Suppressor macrophage (primary cell): ENCODE data around the gene PRR15L.
"Not testable (repeated sequence)": the region's sequence is repeated elsewhere in the genome, so short reads cannot be mapped to it uniquely, and the experiment has no call there.

Experiments
- DNase-seq, 4 experiments: peaks; one replicate each; pipeline ENCODE4 v3.0.0-alpha.2; 2020 to 2022

Gene PRR15L

DNA sequence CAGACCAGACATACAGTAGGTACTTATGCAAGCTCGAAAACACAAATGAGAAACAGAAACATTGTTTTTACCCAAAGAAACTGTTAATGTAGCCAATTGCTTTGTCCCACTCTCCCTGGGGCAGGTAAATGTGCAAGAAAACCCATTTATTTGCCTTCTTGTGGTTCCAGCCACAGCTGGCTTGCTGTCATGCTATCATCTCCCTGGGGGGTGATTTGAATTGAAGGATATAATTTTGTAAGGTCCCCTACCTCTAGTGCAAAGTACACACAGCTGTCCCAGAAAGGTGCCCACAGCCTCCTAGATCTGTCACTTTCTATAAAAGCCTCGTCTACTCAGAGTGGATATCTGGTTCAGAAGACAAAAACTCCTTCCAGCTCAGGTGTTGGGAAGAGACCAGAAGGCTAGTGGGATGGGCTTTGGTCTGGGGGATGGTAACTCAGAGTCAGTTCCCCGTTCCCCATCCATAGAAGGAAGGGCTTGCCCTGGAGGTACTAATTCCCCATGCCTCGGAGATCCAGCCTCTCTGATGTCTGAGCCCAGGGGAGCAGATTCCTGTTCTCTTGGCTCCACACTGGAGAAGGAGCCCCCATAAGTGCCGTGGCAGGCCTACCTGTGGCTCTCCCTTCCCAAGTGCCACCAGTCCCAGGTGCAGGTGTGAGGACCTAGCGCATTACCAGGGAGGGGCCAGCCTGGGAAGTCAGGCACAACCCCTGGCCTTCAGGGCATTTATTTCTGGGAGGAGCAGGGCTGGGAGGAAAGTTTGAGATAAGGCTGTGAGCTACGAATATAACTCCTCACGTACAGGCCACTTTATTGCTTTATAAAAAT is 2.4 kb upstream of the PRR15L start:
- no peak for DNase-seq

DNA sequence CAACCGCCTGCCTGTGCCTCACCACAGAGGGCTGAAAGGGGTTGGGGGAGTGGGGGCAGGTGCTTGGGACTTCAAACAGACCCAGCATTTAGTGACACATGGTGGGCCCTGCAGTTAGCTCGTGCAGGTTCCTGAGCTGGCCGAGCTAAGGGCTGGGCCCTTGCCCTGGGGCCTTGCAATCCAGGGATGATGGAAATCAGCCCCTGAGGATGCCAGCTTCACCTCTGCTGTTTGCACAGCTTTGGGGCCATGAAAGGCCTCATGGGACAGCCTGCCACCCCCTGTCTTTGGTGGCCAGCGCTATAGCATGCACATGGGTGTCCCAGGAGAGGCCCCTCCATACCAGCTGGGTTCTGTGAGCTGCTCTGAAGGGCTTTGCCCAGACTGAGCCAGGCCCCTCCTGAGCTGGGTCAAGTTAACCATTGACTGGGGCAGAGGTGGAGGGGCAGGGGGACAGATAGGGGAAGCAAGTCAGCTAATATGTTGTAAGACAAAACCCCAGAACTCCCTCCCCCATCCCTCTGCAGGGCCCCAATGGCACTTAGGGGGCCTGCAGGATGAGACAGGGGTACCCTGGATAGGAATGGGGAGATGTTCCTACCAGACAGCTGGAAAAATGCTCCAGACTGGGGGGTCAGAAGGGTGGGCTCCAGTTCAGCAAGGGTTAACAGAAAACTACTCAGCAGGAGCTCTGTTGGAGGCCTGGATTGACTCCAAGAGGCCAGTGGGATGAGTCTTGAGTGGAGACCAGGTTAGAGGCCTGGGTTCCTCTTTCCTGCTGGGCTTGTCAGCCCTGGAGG is 692 bp downstream of the PRR15L start:
- DNase-seq, result no peak

DNA sequence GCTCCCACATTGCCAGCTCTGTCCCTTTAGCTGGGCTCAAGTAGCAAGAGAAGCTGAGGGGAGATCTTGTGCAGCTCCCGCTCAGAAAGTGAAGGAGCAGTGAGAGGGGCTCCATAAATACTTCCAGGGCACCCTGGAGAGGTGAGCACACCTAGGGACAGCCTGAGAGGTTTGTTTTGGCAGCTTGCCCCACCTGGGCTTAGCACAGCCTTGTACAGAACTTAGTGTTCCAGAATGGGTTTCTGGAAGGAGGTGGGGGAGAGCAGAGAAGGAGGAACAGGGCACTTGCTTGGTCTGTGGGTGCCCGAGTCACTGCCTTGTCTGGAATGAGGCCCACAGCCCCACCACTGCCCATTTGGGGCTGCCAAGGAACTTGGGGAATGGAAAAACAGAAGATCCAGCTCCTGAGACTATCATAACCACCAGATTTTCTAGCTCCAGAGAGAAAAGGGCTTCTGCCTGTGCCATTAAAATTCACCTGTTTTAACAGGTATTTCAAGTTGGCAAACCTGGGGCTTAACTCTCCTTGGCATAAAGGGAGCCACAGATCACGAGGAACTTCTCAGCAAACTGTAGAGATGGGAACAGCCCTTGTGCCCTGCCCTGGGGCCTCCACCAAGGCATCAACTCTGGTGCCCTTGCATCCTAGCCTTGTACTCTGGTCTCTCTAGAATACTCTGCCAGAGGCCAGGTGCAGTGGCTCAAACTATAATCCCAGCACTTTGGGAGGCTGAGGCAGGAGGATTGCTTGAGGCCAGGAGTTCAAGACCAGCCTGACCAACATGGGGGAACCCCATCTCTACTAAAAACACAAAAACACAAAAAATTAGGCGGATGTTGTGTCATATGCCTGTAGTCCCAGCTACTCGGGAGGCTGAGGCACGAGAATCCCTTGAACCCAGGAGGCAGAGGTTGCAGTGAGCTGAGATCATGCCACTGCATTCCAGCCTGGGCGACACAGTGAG is 1.9 kb downstream of the PRR15L start:
- DNase-seq, result no peak

DNA sequence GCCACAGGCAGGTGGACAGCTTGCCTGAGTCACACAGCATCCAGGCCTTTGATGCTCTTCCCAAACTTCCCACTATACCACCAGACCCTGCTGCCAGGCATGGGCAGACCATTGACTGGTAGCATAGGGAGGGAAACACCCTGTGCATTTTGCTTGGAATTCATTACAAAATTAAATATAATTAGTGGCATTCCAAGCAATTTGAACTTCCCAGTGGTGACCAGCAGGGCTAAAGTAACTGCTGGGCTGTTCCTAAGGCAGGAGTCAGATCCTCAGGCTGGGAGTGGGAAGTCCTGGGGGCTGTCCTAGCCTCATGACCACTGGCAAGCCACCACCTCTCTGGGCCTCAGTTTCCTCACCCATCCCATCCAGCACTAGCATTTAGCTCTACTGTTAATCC is 3.8 kb downstream of the PRR15L start:
- no peak for DNase-seq

DNA sequence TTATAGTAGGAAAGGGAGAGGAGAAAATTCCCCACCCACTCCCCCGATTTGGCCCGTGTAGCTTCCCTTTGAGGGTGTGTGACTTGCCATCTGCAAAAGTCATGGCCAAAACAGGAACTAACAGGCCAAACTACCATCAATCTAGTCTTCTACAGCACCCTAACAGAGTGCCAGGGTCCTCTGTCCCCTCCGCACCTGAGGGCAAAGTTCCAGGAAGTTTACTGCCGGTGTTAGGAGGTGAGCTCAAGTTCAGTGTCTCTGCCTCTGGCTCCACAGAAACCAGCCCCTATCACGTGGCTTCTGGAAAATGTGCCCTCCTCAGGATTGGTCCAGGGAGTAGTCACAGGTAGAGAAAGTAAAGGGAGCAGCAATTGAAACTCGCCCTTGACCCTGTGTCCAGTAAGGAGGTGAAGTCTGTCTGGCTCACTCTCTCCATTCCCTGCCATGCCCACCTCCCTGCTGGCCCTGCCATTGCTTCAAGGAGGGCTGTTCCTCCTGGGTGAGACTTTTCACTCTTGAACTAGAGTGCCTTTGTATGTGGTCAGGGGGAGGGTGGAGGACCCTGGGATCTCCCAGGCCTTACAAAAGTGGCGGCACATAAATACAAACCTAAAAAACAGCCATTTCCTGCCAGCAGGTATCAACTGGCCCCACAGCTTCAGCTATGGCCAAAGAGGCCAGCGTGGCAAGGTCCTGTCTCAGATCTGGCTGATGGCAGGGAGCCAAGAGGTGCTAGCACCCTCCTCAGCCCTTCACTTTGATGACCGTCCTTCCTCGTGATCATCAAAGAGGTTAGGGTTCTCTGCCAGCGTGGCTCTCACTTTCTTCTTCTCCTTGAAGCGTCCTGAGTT is 5.3 kb downstream of the PRR15L start:
- peak; percentile 52 to 76 (median 71) for DNase-seq

DNA sequence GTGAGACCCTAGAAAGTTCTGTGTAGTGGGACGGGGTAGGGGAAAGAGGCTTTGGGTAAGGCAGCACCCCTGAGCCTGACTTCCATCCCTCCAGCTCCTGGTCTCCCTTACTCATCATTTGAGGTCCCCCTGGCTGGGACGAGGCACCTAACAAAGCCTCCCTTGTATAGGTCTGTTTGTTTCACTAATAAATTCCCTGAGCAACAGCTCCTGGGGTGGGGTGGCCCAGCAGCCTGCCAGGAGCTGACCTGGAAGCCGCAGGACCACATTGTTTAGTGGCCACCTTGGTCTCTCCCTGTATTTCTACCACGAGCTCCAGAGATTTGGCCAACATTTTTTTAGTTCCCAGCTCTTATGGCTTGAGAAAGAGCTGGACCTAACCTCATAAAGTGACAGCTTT is 7.2 kb downstream of the PRR15L start:
- DNase-seq, result no peak

DNA sequence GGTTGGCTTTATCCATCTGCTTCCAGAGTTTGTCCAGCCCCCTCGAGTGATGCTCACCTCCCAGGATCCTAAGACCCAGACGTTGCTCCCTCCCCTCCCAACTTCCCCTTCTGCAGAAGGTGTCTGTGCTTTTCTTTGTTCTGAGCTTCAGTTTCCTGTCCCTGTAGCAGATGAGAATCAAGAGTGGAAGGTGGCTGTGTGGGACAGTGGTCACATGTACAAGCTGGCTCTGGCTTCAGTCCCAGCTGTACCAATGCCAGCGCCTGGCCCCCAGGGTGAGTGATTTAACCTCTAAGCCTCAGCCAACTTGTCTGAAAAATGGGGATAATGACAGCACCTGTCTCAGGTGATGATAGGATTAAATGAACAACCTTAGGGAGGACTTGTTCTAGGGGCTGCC is 7.7 kb downstream of the PRR15L start:
- peak in 2 of 4 experiments; percentile 8 to 21 for DNase-seq

DNA sequence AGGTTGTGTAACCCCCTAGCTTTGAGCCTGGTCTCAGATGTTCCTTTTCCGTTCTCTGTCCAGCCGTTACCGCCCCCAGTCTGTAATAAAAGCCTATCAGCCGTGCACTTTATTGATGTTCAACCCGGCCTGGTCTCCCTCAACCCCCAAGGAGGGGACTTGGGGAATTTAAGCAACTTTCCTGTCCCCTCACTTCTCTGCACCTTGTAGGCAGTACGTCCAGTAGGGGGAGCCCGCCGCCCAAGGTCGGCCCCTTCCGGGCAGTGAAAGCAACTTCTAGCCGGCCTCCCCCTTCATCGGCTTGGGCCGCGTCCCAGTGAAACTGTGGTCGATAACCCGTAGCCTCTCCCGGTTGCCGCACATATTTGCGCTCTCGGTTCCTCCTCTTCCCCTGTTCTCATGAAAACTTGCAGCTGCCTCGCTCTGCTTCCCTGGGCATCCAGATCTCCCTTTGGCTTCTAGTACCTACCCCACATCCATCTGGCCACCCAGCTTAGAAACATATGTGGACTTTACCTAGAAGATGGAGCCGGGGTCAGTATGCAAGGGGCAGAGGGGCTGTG is 8.4 kb downstream of the PRR15L start:
- peak; percentile 83 to 94 (median 88) for DNase-seq

DNA sequence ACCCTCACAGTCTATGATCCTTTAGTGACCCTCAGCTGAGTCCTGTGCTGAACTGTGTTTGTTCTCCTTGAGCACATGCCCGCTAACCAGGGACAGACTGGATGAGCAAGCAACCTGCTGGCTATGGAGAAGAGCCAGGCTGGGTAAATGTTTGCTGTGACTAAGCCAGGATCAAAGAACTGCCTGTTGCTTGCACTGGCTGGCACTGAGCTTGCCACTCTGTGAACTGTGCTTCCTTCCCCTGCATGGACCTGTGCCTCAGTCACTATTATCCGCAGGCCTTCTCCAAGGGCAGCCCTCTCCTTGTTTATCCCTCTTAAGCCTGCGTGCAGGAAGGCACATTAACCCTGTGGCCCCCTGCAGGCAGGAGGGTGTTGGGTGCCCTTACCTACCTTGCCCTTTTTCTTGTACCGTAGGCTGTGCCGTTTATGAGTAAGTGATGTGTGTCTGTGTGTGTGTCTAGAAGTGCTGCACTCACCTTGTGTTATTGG is 8.9 kb downstream of the PRR15L start:
- DNase-seq, result no peak

DNA sequence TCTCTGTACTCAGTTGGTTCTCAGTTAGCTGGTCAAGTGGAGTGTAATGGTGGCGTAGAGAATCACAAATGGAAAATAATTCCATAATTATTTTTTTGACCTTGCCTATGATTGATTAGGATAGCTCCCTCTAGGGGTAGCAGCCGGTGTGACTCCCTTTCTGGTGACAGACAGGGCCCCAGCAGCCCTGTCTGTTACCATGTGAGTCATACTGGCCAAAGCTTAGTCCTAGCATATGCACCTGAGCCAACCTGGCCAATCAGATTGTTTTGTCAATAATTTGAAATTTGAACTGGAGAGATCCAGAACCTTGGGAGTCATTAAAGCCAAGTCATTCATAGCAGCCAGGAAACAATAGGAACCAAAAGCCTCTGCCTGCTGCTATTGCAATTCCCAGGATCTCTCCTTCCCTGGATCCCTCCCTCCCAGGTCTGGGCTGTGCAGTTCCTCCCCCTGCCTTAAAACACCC is 10.7 kb downstream of the PRR15L start:
- peak; percentile 71 to 84 (median 74) for DNase-seq

DNA sequence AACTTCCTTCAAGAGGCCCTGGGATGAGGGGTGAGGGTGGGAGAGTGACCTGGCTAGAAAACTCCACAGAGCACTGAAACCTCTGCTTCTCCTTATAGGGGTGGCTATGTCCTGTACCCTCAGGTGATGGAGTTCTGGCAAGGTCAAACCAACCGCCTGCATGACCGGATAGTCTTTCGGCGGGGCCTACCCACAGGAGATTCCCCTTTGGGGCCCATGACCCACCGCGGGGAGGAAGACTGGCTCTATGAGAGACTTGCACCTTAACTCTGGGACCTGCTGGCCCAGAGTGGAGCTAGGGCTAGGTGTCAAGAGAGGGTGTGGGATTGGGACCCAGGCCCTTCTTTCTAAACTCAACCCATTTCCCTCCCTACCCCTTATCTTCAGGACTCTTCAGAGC is 11.2 kb downstream of the PRR15L start:
- no peak for DNase-seq

DNA sequence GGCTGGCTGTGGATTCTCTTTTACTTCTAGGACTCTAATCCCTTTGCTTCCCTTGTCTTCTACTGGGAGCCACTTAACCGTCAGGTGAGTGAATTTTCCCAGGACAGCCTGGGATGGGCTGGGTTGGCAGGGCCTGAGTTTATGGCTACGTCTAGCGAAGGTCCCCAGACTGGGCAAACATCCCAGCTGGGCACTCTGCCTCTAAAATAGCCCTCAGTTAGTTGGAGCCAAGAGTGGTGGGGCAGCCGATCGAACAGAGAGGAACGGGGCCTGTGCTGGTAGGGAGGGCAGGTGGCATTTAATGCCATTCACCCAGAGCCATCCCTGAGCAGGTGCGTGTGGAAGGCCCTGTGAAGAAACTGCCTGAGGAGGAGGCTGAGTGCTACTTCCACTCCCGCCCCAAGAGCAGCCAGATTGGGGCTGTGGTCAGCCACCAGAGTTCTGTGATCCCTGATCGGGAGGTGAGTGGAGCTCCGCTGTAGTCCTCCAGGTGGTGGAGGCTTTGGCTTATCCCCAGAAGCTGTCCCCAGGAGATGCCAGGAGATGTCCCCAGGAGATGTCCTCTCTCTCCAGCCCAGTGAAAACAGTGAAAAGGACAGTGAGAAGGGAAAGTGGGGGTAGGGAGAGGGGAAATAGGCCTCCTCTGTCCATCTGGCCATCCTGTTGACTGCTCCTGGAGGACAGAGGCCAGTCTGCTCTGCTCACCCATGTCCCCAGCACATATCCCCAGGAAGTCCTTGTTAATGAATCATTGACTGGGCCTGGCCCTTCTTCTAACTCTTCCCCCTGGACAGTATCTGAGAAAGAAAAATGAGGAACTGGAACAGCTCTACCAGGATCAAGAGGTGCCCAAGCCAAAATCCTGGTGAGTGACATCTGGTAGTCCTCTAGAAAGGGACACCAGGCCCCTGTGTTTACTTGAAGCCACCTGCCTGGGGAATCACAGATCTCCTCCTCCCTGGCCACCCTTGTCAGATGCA is 11.9 kb downstream of the PRR15L start:
- DNase-seq, result peak; percentile 56 to 74 (median 66)

DNA sequence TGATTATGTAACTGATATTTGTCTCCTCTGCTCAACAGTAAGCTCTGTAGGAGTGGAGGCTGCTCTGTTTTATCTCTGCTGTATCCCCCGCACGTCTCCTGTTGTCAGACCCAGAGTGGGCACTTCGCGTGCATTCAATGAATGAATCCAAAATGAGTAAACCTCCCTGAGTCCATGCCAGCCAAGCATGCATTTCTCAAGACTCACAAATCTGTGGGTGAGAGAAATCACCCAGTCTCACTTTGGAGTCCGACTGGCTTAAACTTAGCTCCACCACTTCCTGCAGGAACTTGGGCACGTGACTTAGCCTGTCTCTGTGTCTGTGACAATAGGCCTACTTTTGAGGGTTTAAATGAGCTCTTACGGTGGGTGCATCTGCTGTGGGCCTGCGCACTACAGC is 12.6 kb downstream of the PRR15L start:
- peak; percentile 64 to 84 (median 82) for DNase-seq

DNA sequence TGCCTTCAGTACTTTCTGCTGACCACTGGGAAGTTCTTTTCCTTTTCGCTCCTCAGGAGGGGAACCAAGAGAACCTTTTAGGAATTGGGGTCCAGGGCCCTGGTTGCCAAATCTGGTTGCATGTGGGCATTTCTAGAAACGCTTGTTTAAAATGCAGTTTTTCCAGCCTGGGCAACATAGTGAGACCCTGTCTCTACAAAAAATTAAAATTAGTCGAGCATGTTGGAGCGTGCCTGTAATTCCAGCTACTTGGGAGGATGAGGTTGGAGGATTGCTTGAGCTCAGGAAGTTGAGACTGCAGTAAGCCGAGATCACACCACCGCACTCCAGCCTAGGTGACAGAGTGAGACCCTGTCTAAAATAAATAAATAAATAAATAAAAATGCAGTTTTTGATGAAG is 15.1 kb downstream of the PRR15L start:
- DNase-seq, result no peak

DNA sequence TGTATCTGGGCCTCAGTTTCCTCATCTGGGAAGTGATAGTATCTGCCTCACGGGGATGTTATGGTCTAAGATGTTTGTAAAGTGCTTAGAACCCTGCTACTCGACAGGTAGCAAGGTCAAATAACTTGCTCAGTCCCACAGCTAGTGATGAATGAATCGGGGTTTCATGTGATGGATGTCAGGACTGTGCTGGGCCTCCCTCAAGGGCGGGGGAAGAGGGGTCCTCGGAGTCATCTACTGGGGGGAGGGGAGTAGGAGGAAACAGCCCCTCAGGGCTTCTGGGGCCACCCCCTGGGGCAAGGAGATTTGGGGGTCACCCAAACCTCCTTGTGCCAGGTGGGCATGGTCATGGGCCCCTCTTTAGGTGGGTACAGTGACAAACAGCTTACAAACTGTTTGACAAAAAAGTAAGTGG is 15.6 kb downstream of the PRR15L start:
- DNase-seq, result no peak

DNA sequence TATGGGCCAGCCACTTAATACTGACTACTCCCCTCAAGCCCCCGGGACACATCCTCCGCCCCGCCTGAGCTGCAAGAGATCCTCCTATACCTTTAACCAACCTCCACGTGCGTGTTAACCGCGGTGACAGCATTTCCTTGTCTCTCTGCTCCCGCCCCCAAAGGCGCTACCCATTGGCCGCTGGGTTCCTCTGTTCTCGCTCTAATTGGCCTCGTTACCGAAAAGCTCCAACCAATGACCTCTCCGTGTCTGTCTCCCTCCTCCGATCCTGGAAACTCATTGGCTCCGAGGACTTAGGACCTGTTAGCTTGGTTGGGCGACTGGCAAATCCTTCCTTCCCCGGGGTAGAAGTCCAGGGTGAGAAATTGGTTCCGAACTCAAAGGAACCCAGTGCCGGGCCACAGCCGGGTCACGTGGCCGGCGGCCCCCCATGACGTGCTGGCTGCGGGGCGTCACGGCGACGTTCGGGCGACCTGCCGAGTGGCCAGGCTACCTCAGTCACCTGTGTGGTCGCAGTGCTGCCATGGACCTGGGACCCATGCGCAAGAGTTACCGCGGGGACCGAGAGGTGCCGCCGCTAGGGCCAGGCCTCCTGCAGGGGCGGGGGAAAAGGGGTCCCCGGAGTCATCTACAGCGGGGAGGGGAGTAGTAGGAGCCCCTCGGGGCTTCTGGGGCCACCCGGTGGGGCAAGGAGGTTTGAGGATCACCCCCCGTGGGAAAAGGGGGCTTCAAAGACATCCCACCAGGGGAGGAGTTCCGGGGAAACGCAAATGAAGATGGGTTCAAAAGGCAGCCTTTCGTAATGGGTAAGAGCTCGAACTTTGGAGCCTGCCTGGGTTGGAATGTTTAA is 16.2 kb downstream of the PRR15L start, which contains the start of gene PNPO:
TSS of gene PNPO (plus strand) at position 326 of the 850 bp plus-strand sequence. CDS start at position 431, 105 bp downstream.
- DNase-seq, result peak; percentile 97 to 99 (median 98)

DNA sequence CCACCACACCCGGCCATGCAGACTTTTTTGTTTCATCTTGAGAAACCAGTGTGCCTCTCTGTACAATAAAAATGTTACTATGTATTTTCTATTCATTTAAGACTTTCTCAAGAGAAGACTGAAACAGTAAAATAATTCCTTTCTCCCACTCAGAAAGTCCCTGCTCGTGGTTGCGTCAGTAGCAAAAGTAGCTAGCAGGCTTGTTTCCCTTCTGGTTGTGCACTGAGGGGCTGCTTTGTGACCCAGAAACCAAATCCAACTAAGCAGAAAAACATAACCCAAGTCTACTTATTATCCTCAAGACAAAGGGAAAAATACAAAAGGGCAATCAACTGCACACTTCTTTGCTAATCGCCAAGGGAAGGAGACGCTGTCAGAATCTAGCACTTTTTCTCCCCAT is 19.7 kb downstream of the PRR15L start:
- DNase-seq, result peak in 2 of 4 experiments; percentile 18 to 25

DNA sequence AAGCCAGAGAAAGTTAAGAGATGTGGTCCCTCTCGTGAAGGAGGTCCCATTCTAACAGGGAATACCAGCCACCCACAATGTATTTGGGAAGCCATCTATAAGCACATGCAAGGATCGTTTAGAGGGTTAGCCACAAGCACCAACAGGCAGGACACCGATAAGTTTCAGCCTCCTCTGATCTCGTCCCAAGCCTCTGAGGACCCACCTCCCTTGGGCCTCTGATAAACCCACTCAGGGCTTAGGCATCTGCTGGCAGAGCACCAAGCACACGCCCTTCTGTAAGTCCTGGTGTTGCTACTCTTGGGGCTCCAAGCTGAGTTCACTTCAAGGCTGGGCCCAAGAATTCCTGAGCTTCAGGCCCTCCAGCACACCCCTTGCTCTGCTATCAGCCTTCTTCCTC is 21.7 kb downstream of the PRR15L start:
- DNase-seq, result no peak

DNA sequence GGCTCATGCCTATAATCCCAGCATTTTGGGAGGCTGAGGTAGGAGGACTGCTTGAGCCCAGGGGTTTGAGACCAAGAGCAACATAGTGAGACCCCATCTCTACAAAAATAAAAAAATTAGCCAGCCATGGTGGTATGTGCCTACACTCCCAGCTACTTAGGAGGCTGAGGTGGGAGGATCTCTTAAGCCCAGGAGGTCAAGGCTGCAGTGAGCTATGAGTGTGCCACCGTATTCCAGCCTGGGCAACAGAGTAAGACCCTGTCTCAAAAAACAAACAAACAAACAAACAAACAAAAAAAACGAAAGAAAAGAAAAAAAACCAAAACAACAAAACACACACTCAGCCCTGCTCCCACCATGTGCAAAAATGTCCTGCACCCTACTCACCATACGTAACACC is 22.2 kb downstream of the PRR15L start:
- not testable (repeated sequence) for DNase-seq
